Progenitor cell of endocrine pancreas (in vitro differentiated cells): ENCODE results near the gene USP2. TPM values are rescaled to one million over a fixed set of nuclear protein-coding genes. Genes with fewer than 3 reads are reported as not detected.

ENCODE experiments used
- DNase-seq: peaks from one replicate; pipeline ENCODE4 v3.0.0; 2021; ENCODE audit warnings: low spot score; ENCODE audit not compliant: unreplicated experiment
- H3K27ac Mint-ChIP-seq: 2 replicates; pipeline ENCODE4 v1.8.0; 2021; ENCODE audit warnings: mild to moderate bottlenecking, moderate library complexity, mixed read lengths
- H3K27me3 Mint-ChIP-seq: 2 replicates; pipeline ENCODE4 v1.8.0; 2021; ENCODE audit warnings: mixed read lengths
- H3K36me3 Mint-ChIP-seq: 2 replicates; pipeline ENCODE4 v1.8.0; 2022; ENCODE audit warnings: mixed read lengths; ENCODE audit not compliant: insufficient read depth
- H3K4me1 Mint-ChIP-seq: 2 replicates; pipeline ENCODE4 v1.8.0; 2021; ENCODE audit warnings: low read depth, mixed read lengths
- H3K4me3 Mint-ChIP-seq: 2 replicates; pipeline ENCODE4 v1.8.0; 2021; ENCODE audit warnings: low read depth, mild to moderate bottlenecking, moderate library complexity, mixed read lengths
- H3K9me3 Mint-ChIP-seq: 2 replicates; pipeline ENCODE4 v1.8.0; 2021; ENCODE audit warnings: low read depth, mixed read lengths
- total RNA-seq: library from RNA; stranded (reverse); gene quantifications from 2 replicates; pipeline ENCODE4 v1.2.1, GENCODE V29; 2021
- TF ChIP-seq, protein P1 (sequence below): fragments of 200-600 bp; sonication (generic); IDR thresholded peaks from one replicate; pipeline ENCODE4 v1.5.0; 2021; ENCODE audit warnings: antibody characterized with exemption, mild to moderate bottlenecking; ENCODE audit not compliant: unreplicated experiment

Gene USP2
- total RNA-seq, 1 donor from 2014 or later, result 5.1 TPM

DNA sequence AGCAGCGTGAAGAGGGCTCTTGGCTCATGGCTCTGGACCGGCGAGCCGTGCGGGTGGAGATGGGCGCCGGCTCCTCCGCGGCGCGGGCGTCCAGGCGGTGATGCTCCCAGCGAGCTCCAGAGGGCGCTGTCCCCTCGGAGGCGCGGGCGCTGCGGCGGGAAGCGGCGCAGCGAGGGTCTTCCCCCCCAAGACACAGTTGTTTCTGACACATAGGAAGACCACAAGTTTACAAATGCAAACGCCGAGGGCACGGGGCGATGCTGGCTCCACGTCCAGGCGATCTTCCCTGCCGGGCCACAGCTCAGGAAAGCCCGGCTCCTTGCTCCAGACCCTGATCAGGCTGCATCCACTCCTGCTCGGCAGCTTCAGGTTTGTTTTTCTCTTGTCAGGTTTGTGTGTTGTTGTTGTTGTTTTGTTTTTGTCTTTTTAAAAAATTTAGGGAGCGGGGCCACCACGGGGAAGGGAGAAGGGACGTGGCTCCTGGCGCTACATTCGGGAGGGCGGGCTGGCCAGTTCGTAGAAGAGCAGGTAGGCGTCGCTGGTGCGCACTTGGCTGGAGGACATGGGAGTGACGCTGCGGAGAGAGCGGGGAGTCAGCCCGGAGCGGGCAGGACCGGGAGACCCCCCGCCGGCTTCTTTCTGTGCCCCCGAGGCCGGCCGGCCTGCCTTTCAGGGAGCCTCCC is 25.0 kb downstream of the USP2 start:
- TF ChIP-seq, protein P1, sequence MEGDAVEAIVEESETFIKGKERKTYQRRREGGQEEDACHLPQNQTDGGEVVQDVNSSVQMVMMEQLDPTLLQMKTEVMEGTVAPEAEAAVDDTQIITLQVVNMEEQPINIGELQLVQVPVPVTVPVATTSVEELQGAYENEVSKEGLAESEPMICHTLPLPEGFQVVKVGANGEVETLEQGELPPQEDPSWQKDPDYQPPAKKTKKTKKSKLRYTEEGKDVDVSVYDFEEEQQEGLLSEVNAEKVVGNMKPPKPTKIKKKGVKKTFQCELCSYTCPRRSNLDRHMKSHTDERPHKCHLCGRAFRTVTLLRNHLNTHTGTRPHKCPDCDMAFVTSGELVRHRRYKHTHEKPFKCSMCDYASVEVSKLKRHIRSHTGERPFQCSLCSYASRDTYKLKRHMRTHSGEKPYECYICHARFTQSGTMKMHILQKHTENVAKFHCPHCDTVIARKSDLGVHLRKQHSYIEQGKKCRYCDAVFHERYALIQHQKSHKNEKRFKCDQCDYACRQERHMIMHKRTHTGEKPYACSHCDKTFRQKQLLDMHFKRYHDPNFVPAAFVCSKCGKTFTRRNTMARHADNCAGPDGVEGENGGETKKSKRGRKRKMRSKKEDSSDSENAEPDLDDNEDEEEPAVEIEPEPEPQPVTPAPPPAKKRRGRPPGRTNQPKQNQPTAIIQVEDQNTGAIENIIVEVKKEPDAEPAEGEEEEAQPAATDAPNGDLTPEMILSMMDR, result peak; percentile 89
- Mint-ChIP-seq H3K27me3 (peaks cover 32% of the 10 kb centered on the region), H3K27ac (no peak overlapping the region), H3K4me3 (peak overlapping the region; percentile 80), H3K36me3 (no peaks in the 10 kb centered on the region), H3K4me1 (peaks cover 16% of the 10 kb centered on the region), H3K9me3 (no peaks in the 10 kb centered on the region)
- DNase-seq, result peak; percentile 58

DNA sequence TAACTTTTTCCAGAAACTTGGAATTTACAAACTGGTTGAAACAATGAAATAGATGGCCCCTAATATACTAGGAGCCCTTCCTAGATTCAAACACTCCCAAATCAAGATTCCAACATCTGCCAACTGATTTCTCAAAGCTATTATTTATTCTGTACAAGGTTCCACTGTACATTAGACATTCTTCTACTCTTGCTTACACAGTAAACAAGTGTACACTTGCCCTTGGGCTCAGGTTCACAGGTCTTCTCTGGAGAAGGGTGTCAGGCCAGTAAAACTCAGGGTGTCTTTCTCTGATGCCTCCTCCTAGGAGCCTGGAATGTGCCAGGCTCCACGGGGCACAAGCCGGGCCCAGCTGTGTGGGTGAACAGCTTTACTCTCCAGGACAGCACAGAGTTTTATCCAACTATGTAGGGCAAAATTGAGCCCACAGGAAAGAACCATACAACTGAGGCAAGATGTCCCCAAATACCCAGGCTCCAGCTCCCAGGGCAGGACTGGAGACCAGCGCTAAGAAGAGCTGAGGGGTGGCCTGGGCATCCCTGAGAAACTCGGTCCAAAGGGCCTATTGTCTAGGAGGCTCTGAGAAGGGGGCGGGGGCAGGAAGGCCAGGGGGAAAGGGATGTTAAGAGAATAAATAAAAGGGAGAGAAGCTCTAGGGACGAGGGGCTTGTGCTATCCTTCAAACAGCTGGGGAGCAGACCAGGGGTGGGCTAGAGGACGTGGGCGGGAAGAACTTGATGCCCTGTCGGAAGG is 26.2 kb downstream of the USP2 start:
- Mint-ChIP-seq H3K4me1 (peaks cover 8% of the 10 kb centered on the region), H3K36me3 (no peaks in the 10 kb centered on the region), H3K27me3 (peaks cover 38% of the 10 kb centered on the region), H3K9me3 (no peaks in the 10 kb centered on the region), H3K4me3 (no peak overlapping the region), H3K27ac (no peak overlapping the region)
- TF ChIP-seq, protein P1, result no peak
- no peak for DNase-seq

DNA sequence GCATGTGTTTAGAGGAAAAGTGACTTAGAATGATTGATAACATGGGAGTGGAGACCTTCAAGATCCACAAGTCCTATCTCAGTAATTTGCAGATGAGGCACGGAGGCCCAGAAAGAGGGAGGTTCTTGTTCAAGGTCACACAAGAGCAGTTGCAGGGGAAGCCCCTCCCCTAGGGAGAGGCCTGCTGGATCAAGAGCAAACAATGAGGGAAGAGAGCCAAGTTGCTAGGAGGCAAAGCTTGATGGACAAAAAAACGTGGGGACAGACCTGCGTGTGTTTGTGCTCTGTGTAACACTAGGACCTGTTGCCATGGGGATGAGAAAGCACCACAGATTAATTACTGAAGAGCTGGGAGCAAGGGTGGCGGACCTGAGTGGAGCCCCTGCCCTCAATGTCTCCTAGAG is 28.6 kb downstream of the USP2 start:
- no peak for DNase-seq
- no peak overlapping the region for H3K27ac Mint-ChIP-seq
- H3K27me3 Mint-ChIP-seq, result peaks cover 39% of the 10 kb centered on the region
- H3K4me3 Mint-ChIP-seq, result no peak overlapping the region
- no peaks in the 10 kb centered on the region for H3K36me3 Mint-ChIP-seq
- H3K9me3 Mint-ChIP-seq, result no peaks in the 10 kb centered on the region
- TF ChIP-seq, protein P1, result no peak
- peaks cover 8% of the 10 kb centered on the region for H3K4me1 Mint-ChIP-seq

DNA sequence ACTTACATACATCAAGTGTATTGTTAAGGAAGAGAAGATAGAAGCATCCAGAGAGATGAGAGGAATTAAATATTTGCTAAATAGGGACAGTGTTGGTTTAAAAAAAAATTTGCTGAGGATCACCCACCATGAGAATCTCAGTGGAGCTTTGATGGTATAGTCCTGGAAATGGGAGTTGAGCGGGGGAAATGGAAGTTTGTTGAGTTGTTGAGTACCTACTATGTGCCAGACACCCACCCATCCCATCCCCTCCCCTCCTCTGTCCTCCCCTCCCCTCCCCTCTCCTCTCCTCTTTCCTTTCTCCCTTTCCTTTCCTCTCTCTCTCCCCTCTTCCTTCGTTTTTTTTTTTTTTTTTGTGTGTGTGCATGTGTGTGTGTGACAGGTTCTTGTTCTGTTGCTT is 30.3 kb downstream of the USP2 start:
- Mint-ChIP-seq H3K27ac (no peak overlapping the region), H3K4me3 (no peak overlapping the region)

DNA sequence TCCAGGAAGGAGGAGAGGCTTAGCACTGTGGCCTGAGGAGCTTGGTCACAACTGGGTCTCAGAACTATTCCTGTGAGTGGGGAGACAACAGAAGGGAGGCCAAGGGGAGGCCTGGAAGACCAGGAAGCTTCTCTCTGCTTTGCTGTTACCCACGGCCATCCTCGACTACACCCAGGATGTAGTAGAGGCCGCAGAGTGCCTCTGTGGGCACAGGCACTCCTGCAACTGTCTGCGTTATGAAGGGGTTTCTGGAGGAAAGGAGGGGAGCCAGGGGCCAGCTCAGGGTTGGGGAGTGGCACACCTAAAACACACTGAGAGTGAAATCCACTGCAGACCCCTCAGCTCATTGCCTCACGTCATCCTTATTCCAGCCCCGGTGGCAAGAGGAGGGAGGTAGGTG is 31.2 kb downstream of the USP2 start:
- peaks cover 3% of the 10 kb centered on the region for H3K4me1 Mint-ChIP-seq
- no peaks in the 10 kb centered on the region for H3K36me3 Mint-ChIP-seq
- no peak overlapping the region for H3K27ac Mint-ChIP-seq
- TF ChIP-seq, protein P1, result no peak
- no peak overlapping the region for H3K4me3 Mint-ChIP-seq
- DNase-seq, result no peak
- no peaks in the 10 kb centered on the region for H3K9me3 Mint-ChIP-seq
- H3K27me3 Mint-ChIP-seq, result peaks cover 39% of the 10 kb centered on the region

More for the DNA sequence above, 30.3 kb downstream of the USP2 start:
- no peaks in the 10 kb centered on the region for H3K36me3 Mint-ChIP-seq
- peaks cover 44% of the 10 kb centered on the region for H3K27me3 Mint-ChIP-seq
- DNase-seq, result no peak
- TF ChIP-seq, protein P1, result no peak
- no peaks in the 10 kb centered on the region for H3K9me3 Mint-ChIP-seq
- peaks cover 3% of the 10 kb centered on the region for H3K4me1 Mint-ChIP-seq
